OCI-LY3 (cell line): ENCODE results near the gene RNF175.
A peak's percentile ranks its signal among the peaks of the same experiment; 100 is the strongest.

Experiments
- H2AFZ ChIP-seq: fragments of 200-600, 300-600 bp; shearing (Covaris generic); 2 replicates; pipeline ENCODE4 v1.6.0; 2014; ENCODE audit warnings: antibody characterized with exemption, low read depth, low read length
- H3K27ac ChIP-seq: fragments of 200-600, 300-600 bp; sonication (generic); 2 replicates; pipeline ENCODE4 v1.5.1; 2014; ENCODE audit warnings: mild to moderate bottlenecking, low read length, moderate library complexity, mixed read lengths
- H3K27me3 ChIP-seq: fragments of 200-600, 300-600 bp; sonication (generic); 2 replicates; pipeline ENCODE4 v1.6.1; 2014; ENCODE audit warnings: low read depth, low read length, mixed read lengths
- H3K36me3 ChIP-seq: fragments of 200-600, 300-600 bp; sonication (generic); replicated peaks from 2 replicates; pipeline ENCODE3; 2014; ENCODE audit warnings: low read depth, low read length, mixed read lengths
- H3K4me1 ChIP-seq: fragments of 300-600, 200-600 bp; sonication (generic); 2 replicates; pipeline ENCODE4 v1.6.1; 2014; ENCODE audit warnings: low read length, mixed read lengths
- H3K4me2 ChIP-seq: fragments of 200-600, 300-600 bp; sonication (generic); 2 replicates; pipeline ENCODE4 v1.6.1; 2014; ENCODE audit warnings: low read length, mixed read lengths
- H3K4me3 ChIP-seq: fragments of 300-600, 200-600 bp; sonication (generic); 2 replicates; pipeline ENCODE4 v1.5.1; 2014; ENCODE audit warnings: antibody characterized with exemption, mild to moderate bottlenecking, low read length, moderate library complexity
- H3K79me2 ChIP-seq: fragments of 300-600, 200-600 bp; shearing (Covaris generic); 2 replicates; pipeline ENCODE4 v1.6.1; 2014; ENCODE audit warnings: mild to moderate bottlenecking, low read length, mixed read lengths
- H3K9ac ChIP-seq: fragments of 300-600, 200-600 bp; shearing (Covaris generic); 2 replicates; pipeline ENCODE4 v1.6.0; 2014; ENCODE audit warnings: mild to moderate bottlenecking, low read length, moderate library complexity
- H3K9me3 ChIP-seq: fragments of 200-600, 300-600 bp; shearing (Covaris generic); 2 replicates; pipeline ENCODE4 v1.6.1; 2014; ENCODE audit warnings: low read length, mixed read lengths; ENCODE audit not compliant: insufficient read depth
- H4K20me1 ChIP-seq: fragments of 200-600, 300-600 bp; sonication (generic); 2 replicates; pipeline ENCODE4 v1.6.1; 2016; ENCODE audit warnings: low read length, mixed read lengths; ENCODE audit not compliant: insufficient read depth
- CTCF ChIP-seq: fragments of 200-600, 300-600 bp; sonication (generic); IDR thresholded peaks from 2 replicates; pipeline ENCODE4 v1.5.1; 2014; ENCODE audit warnings: antibody characterized with exemption, low read length, low read depth
- EZH2phosphoT487 ChIP-seq: fragments of 200-600 bp; shearing (Covaris generic); IDR thresholded peaks from 2 replicates; pipeline ENCODE4 v1.6.1; 2018; ENCODE audit warnings: antibody characterized with exemption, mixed run types, low read depth

Gene RNF175

GRCh38 chr4:153764601-153765368, 5.0 kb upstream of the RNF175 start:
- H3K27ac ChIP-seq = no peak overlapping the region
- no peak overlapping the region for H3K4me2 ChIP-seq
- H4K20me1 ChIP-seq = no peaks in the 10 kb centered on the region
- H3K79me2 ChIP-seq = no peaks in the 10 kb centered on the region
- no peak overlapping the region for H3K4me3 ChIP-seq
- H3K9ac ChIP-seq = no peak overlapping the region
- H3K27me3 ChIP-seq = peaks cover 29% of the 10 kb centered on the region
- no peak overlapping the region for H2AFZ ChIP-seq
- no peaks in the 10 kb centered on the region for H3K9me3 ChIP-seq
- TF ChIP-seq EZH2phosphoT487 (no peak), CTCF (no peak)
- H3K36me3 ChIP-seq = no peaks in the 10 kb centered on the region
- H3K4me1 ChIP-seq = peaks cover 6% of the 10 kb centered on the region; the same call in 1 of the 2 replicates

GRCh38 chr4:153763404-153763803, 3.6 kb upstream of the RNF175 start:
- Histone ChIP-seq H4K20me1 (no peaks in the 10 kb centered on the region), H3K4me2 (no peak overlapping the region), H3K79me2 (no peaks in the 10 kb centered on the region), H3K4me1 (peaks cover 6% of the 10 kb centered on the region; the same call in 1 of the 2 replicates), H2AFZ (no peak overlapping the region), H3K9me3 (no peaks in the 10 kb centered on the region), H3K4me3 (no peak overlapping the region), H3K36me3 (no peaks in the 10 kb centered on the region), H3K9ac (no peak overlapping the region), H3K27me3 (peaks cover 29% of the 10 kb centered on the region), H3K27ac (no peak overlapping the region)
- TF ChIP-seq CTCF = peak; percentile 67
- no peak for TF ChIP-seq EZH2phosphoT487

- Histone ChIP-seq H4K20me1 (no peaks in the 10 kb centered on the region), H2AFZ (no peak overlapping the region), H3K4me2 (no peak overlapping the region), H3K4me1 (no peaks in the 10 kb centered on the region), H3K27ac (no peak overlapping the region), H3K9ac (no peak overlapping the region), H3K79me2 (no peaks in the 10 kb centered on the region), H3K4me3 (no peak overlapping the region), H3K9me3 (no peaks in the 10 kb centered on the region), H3K36me3 (no peaks in the 10 kb centered on the region), H3K27me3 (peaks cover 13% of the 10 kb centered on the region)
- TF ChIP-seq EZH2phosphoT487 (no peak), CTCF (no peak)
Measured at GRCh38 chr4:153758688-153759406, 977 bp downstream of the RNF175 start.

- no peak overlapping the region for H3K4me3 ChIP-seq
- no peaks in the 10 kb centered on the region for H3K4me1 ChIP-seq
- H3K4me2 ChIP-seq = no peak overlapping the region
- TF ChIP-seq EZH2phosphoT487 (no peak), CTCF (no peak)
- no peaks in the 10 kb centered on the region for H3K36me3 ChIP-seq
- no peak overlapping the region for H3K9ac ChIP-seq
- H3K9me3 ChIP-seq = no peaks in the 10 kb centered on the region
- no peak overlapping the region for H3K27ac ChIP-seq
- peaks cover 9% of the 10 kb centered on the region for H3K27me3 ChIP-seq
- no peak overlapping the region for H2AFZ ChIP-seq
- H3K79me2 ChIP-seq = no peaks in the 10 kb centered on the region
- H4K20me1 ChIP-seq = no peaks in the 10 kb centered on the region
Measured at GRCh38 chr4:153758136-153758535, 1.7 kb downstream of the RNF175 start.
